ENCODE results near the gene ATRN. TPM values are rescaled to one million over a fixed set of nuclear protein-coding genes. Genes with fewer than 3 reads are reported as not detected.

ATRN gene
- total RNA-seq, 1 donor from 2014 or later: 37.0 TPM

GRCh38 chr20:3661060-3661813 lies 190.4 kb downstream of the ATRN start:
- no peak for TF ChIP-seq CTCF (IDR thresholded peaks at IDR 0.05; ENCODE audit: unreplicated experiment)
- Mint-ChIP-seq H3K27ac (ENCODE audit: unreplicated experiment) (no peak overlapping the region), H3K36me3 (ENCODE audit: low read depth, unreplicated experiment) (peaks cover 4% of the 10 kb centered on the region), H3K27me3 (ENCODE audit: unreplicated experiment) (peaks cover 12% of the 10 kb centered on the region), H3K9me3 (ENCODE audit: unreplicated experiment) (no peaks in the 10 kb centered on the region), H3K4me1 (ENCODE audit: unreplicated experiment) (peaks cover 5% of the 10 kb centered on the region), H3K4me3 (ENCODE audit: unreplicated experiment) (no peak overlapping the region)
- DNase-seq (ENCODE audit: low spot score): no peak

- Mint-ChIP-seq H3K36me3 (ENCODE audit: low read depth, unreplicated experiment) (peaks cover 4% of the 10 kb centered on the region), H3K27me3 (ENCODE audit: unreplicated experiment) (peaks cover 12% of the 10 kb centered on the region), H3K4me1 (ENCODE audit: unreplicated experiment) (peaks cover 5% of the 10 kb centered on the region), H3K9me3 (ENCODE audit: unreplicated experiment) (no peaks in the 10 kb centered on the region), H3K4me3 (ENCODE audit: unreplicated experiment) (no peak overlapping the region), H3K27ac (ENCODE audit: unreplicated experiment) (no peak overlapping the region)
- DNase-seq (ENCODE audit: low spot score): no peak
- no peak for TF ChIP-seq CTCF (IDR thresholded peaks at IDR 0.05; ENCODE audit: unreplicated experiment)
These were observed 191.2 kb downstream of the ATRN start for GRCh38 chr20:3661814-3662665.

DNA sequence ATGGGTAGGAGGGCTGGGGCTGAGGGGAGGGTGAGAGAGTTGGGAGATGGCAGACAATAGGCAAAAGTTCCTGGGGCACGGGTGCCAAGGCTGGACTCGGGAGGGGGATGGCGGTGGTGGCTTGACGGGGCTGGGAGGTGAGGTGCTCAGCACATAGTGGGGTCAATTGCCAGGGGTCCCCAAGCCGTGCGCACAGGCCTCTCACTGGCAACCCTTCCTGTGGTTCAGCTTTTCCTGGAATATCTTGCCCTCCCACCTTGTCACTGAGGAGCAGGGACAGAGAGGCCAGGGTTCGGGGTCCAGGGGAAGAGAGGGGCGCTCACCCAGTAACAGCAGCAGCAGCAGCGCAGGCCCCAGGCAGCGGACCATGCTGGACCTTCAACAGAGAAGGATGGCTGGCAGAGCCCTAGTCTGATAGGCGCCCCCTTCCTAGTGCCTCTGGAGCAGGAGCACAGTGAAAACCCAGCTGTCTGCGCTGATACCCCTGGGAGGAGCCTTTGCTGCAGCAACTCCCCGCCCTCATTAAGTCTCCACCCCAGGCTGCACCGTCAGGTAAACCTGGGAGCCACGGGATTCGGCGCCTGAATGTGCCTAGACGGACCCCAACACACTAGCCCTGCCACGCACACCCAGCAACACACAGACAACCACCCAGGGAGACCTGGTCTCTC lies 192.3 kb downstream of the ATRN start, which contains the start of gene GFRA4:
Gene GFRA4 (minus strand): TSS at position 369 of the 671 bp plus-strand sequence. CDS start 0 bp downstream, at position 369.
- Mint-ChIP-seq H3K4me1 (ENCODE audit: unreplicated experiment) (peaks cover 5% of the 10 kb centered on the region), H3K36me3 (ENCODE audit: low read depth, unreplicated experiment) (peaks cover 4% of the 10 kb centered on the region), H3K27ac (ENCODE audit: unreplicated experiment) (no peak within 1 kb of the TSS), H3K9me3 (ENCODE audit: unreplicated experiment) (no peaks in the 10 kb centered on the region), H3K4me3 (ENCODE audit: unreplicated experiment) (no peak within 1 kb of the TSS), H3K27me3 (ENCODE audit: unreplicated experiment) (peaks cover 12% of the 10 kb centered on the region)
- no peak for DNase-seq (ENCODE audit: low spot score)
- TF ChIP-seq CTCF (IDR thresholded peaks at IDR 0.05; ENCODE audit: unreplicated experiment): no peak

- TF ChIP-seq CTCF (IDR thresholded peaks at IDR 0.05; ENCODE audit: unreplicated experiment): no peak
- peaks cover 12% of the 10 kb centered on the region for H3K27me3 Mint-ChIP-seq (ENCODE audit: unreplicated experiment)
- peaks cover 1% of the 10 kb centered on the region for H3K36me3 Mint-ChIP-seq (ENCODE audit: low read depth, unreplicated experiment)
- no peaks in the 10 kb centered on the region for H3K9me3 Mint-ChIP-seq (ENCODE audit: unreplicated experiment)
- H3K4me3 Mint-ChIP-seq (ENCODE audit: unreplicated experiment): no peak overlapping the region
- no peak for DNase-seq (ENCODE audit: low spot score)
- H3K4me1 Mint-ChIP-seq (ENCODE audit: unreplicated experiment): peaks cover 2% of the 10 kb centered on the region
- no peak overlapping the region for H3K27ac Mint-ChIP-seq (ENCODE audit: unreplicated experiment)
These were observed 193.0 kb downstream of the ATRN start for GRCh38 chr20:3663858-3664257.
